HG03097 (cell line): ENCODE measurements around the gene LGALS1.
"Not testable (repeated sequence)": the region's sequence is repeated elsewhere in the genome, so short reads cannot be mapped to it uniquely, and the experiment has no call there.

Source experiments
- ATAC-seq: cut with Tn5 transposase; IDR thresholded peaks from one replicate; pipeline ENCODE4 v1.9.1; 2021; ENCODE audit not compliant: unreplicated experiment, low FRiP score

Gene LGALS1

GRCh38 chr22:37684803-37685615, 9.6 kb downstream of the LGALS1 start:
- ATAC-seq: no peak

GRCh38 chr22:37686002-37686982, 10.9 kb downstream of the LGALS1 start, which contains the start of gene NOL12:
Gene NOL12, plus strand, starts transcription at chr22:37686343. Its CDS starts 50 bp downstream, at chr22:37686393.
- ATAC-seq: peak; percentile 53

GRCh38 chr22:37690407-37690806, 15.0 kb downstream of the LGALS1 start:
- ATAC-seq: no peak

- no peak for ATAC-seq
Measured at GRCh38 chr22:37690901-37691504, 15.6 kb downstream of the LGALS1 start.

- no peak for ATAC-seq
Measured at GRCh38 chr22:37692627-37693285, 17.3 kb downstream of the LGALS1 start.

- ATAC-seq: not testable (repeated sequence)
Measured at GRCh38 chr22:37694131-37694530, 18.7 kb downstream of the LGALS1 start.

- ATAC-seq: not testable (repeated sequence)
Measured at GRCh38 chr22:37696260-37696656, 20.8 kb downstream of the LGALS1 start.

GRCh38 chr22:37696657-37697537, 21.5 kb downstream of the LGALS1 start, which contains the start of gene TRIOBP:
Gene TRIOBP, plus strand, starts transcription at chr22:37697048. Its CDS starts 4,318 bp downstream, at chr22:37701366.
- no peak for ATAC-seq

GRCh38 chr22:37697538-37697835, 22.1 kb downstream of the LGALS1 start:
- no peak for ATAC-seq

- no peak for ATAC-seq
Measured at GRCh38 chr22:37701141-37701786, 25.8 kb downstream of the LGALS1 start.

- ATAC-seq: no peak
Measured at GRCh38 chr22:37703906-37704305, 28.5 kb downstream of the LGALS1 start.

GRCh38 chr22:37704645-37705044, 29.2 kb downstream of the LGALS1 start:
- no peak for ATAC-seq

- no peak for ATAC-seq
Measured at GRCh38 chr22:37705205-37705604, 29.8 kb downstream of the LGALS1 start.

GRCh38 chr22:37708580-37709444, 33.4 kb downstream of the LGALS1 start:
- ATAC-seq: no peak

GRCh38 chr22:37709445-37709765, 34.0 kb downstream of the LGALS1 start:
- no peak for ATAC-seq

GRCh38 chr22:37710675-37711074, 35.2 kb downstream of the LGALS1 start:
- no peak for ATAC-seq

GRCh38 chr22:37711490-37711889, 36.1 kb downstream of the LGALS1 start:
- ATAC-seq: no peak

- ATAC-seq: no peak
Measured at GRCh38 chr22:37713761-37714160, 38.3 kb downstream of the LGALS1 start.
